ENCODE results near the gene ALG14.

DNA sequence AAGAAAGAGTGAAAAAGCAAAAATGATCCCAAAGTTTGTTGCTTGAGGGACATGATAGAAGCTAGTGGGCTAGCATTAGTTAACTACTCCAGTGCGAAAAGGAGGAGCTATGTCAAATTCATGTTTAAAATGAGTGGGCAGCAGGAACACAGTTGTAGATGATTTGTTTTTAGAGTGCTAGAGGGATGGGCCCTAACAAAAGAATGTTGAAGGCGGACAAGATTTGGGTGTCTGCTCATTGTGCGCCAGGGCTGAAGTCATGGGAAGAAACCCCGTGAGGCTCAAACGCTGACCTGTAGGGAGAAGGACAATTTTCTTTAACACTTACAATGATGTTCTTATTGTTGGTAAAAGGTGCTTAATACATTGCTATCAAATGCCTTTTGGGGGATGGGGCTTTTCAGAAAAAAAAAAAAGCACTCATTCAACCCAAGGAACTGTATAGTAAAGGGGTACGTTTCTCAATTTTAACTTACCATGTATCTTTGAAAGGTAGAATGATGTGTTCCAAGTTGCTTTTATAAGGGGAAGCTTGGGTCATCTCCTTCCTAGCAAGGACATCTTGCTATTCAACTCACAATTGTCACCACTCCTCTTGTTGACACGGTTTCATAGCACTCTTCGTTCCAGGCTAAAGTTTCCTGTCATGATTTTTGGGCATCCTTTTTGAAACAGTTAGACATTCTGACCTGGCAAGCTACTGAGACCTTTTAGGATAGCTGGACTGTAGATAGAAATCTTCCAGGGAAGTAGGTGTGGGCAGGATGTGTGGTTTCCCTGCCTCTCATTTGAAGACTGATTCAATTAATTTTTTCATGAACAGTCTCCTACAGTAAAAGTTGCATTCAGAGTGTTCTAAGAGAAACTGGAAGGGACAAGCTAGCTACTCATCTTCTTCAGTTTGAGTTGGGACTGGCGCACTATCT is 92.8 kb downstream of the ALG14 start:
- TF ChIP-seq, protein P1, sequence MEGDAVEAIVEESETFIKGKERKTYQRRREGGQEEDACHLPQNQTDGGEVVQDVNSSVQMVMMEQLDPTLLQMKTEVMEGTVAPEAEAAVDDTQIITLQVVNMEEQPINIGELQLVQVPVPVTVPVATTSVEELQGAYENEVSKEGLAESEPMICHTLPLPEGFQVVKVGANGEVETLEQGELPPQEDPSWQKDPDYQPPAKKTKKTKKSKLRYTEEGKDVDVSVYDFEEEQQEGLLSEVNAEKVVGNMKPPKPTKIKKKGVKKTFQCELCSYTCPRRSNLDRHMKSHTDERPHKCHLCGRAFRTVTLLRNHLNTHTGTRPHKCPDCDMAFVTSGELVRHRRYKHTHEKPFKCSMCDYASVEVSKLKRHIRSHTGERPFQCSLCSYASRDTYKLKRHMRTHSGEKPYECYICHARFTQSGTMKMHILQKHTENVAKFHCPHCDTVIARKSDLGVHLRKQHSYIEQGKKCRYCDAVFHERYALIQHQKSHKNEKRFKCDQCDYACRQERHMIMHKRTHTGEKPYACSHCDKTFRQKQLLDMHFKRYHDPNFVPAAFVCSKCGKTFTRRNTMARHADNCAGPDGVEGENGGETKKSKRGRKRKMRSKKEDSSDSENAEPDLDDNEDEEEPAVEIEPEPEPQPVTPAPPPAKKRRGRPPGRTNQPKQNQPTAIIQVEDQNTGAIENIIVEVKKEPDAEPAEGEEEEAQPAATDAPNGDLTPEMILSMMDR (IDR thresholded peaks at IDR 0.05; ENCODE audit: low read depth, low read length, missing input control), result no peak
- TF ChIP-seq, protein P2, sequence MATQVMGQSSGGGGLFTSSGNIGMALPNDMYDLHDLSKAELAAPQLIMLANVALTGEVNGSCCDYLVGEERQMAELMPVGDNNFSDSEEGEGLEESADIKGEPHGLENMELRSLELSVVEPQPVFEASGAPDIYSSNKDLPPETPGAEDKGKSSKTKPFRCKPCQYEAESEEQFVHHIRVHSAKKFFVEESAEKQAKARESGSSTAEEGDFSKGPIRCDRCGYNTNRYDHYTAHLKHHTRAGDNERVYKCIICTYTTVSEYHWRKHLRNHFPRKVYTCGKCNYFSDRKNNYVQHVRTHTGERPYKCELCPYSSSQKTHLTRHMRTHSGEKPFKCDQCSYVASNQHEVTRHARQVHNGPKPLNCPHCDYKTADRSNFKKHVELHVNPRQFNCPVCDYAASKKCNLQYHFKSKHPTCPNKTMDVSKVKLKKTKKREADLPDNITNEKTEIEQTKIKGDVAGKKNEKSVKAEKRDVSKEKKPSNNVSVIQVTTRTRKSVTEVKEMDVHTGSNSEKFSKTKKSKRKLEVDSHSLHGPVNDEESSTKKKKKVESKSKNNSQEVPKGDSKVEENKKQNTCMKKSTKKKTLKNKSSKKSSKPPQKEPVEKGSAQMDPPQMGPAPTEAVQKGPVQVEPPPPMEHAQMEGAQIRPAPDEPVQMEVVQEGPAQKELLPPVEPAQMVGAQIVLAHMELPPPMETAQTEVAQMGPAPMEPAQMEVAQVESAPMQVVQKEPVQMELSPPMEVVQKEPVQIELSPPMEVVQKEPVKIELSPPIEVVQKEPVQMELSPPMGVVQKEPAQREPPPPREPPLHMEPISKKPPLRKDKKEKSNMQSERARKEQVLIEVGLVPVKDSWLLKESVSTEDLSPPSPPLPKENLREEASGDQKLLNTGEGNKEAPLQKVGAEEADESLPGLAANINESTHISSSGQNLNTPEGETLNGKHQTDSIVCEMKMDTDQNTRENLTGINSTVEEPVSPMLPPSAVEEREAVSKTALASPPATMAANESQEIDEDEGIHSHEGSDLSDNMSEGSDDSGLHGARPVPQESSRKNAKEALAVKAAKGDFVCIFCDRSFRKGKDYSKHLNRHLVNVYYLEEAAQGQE (IDR thresholded peaks at IDR 0.05), result no peak
- TF ChIP-seq YY1 (IDR thresholded peaks at IDR 0.05), result no peak
- no peak for TF ChIP-seq FOXA1 (IDR thresholded peaks at IDR 0.05)
- no peak for TF ChIP-seq EGR1 (IDR thresholded peaks at IDR 0.05; ENCODE audit: low read depth in 2 of 2)
- TF ChIP-seq GABPA (IDR thresholded peaks at IDR 0.05 in 1 of 2, conservative IDR thresholded peaks at IDR 0.05 in 1 of 2), result no peak
- no peak for TF ChIP-seq SP1 (IDR thresholded peaks at IDR 0.05)
- TF ChIP-seq, protein P3, sequence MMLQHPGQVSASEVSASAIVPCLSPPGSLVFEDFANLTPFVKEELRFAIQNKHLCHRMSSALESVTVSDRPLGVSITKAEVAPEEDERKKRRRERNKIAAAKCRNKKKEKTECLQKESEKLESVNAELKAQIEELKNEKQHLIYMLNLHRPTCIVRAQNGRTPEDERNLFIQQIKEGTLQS (IDR thresholded peaks at IDR 0.05), result no peak
- no peak for TF ChIP-seq TAF1 (conservative IDR thresholded peaks at IDR 0.05)
- TF ChIP-seq, protein P4, sequence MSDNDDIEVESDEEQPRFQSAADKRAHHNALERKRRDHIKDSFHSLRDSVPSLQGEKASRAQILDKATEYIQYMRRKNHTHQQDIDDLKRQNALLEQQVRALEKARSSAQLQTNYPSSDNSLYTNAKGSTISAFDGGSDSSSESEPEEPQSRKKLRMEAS (IDR thresholded peaks at IDR 0.05), result no peak
- TF ChIP-seq JUND (IDR thresholded peaks at IDR 0.05), result no peak
- no peak for TF ChIP-seq HNF4A (conservative IDR thresholded peaks at IDR 0.05)
- no peak for TF ChIP-seq HNF4G (IDR thresholded peaks at IDR 0.05)
